ENCODE measurements around the gene BARHL2.

Gene BARHL2

GRCh38 chr1:90709535-90709934 is 7.6 kb downstream of the BARHL2 start:
- DNase-seq: no peak

GRCh38 chr1:90708826-90709225 is 8.3 kb downstream of the BARHL2 start:
- no peak for DNase-seq

GRCh38 chr1:90708236-90708786 is 8.8 kb downstream of the BARHL2 start:
- no peak for DNase-seq

- DNase-seq: no peak
These were observed 9.8 kb downstream of the BARHL2 start for GRCh38 chr1:90707363-90707710.

- DNase-seq: no peak
These were observed 10.4 kb downstream of the BARHL2 start for GRCh38 chr1:90706437-90707362.

GRCh38 chr1:90705956-90706355 is 11.1 kb downstream of the BARHL2 start:
- DNase-seq: no peak

- DNase-seq: no peak
These were observed 12.3 kb downstream of the BARHL2 start for GRCh38 chr1:90704817-90705216.

GRCh38 chr1:90694846-90695245 is 22.3 kb downstream of the BARHL2 start:
- DNase-seq: no peak

- DNase-seq: no peak
These were observed 29.4 kb downstream of the BARHL2 start for GRCh38 chr1:90687747-90688146.

- no peak for DNase-seq
These were observed 41.8 kb downstream of the BARHL2 start for GRCh38 chr1:90675161-90675847.

GRCh38 chr1:90671741-90672140 is 45.4 kb downstream of the BARHL2 start:
- no peak for DNase-seq

- DNase-seq: no peak
These were observed 45.9 kb downstream of the BARHL2 start for GRCh38 chr1:90671251-90671650.

All from stimulated activated CD4-positive, alpha-beta T cell treated with anti-CD3 and anti-CD28 coated beads, Interleukin-4, amount 100 ng/mL, for 1 hour (primary cell).